GM04504 (cell line): ENCODE data around the gene N4BP2L2.

Source experiments
- DNase-seq: peaks from one replicate; pipeline ENCODE4 v3.0.0-alpha.2; 2012; ENCODE audit warnings: low read depth

The N4BP2L2 gene

GRCh38 chr13:32426191-32426989 is 112.2 kb downstream of the N4BP2L2 start:
- DNase-seq = no peak

- no peak for DNase-seq
These were observed 113.4 kb downstream of the N4BP2L2 start for GRCh38 chr13:32425158-32425557.

- DNase-seq = no peak
These were observed 115.0 kb downstream of the N4BP2L2 start for GRCh38 chr13:32423592-32423991.

GRCh38 chr13:32419862-32420261 is 118.7 kb downstream of the N4BP2L2 start:
- no peak for DNase-seq

- no peak for DNase-seq
These were observed 120.6 kb downstream of the N4BP2L2 start for GRCh38 chr13:32417995-32418394.

GRCh38 chr13:32415019-32415418 is 123.6 kb downstream of the N4BP2L2 start:
- no peak for DNase-seq

- DNase-seq = no peak
These were observed 124.0 kb downstream of the N4BP2L2 start for GRCh38 chr13:32414580-32414979.

GRCh38 chr13:32413284-32413683 is 125.3 kb downstream of the N4BP2L2 start:
- no peak for DNase-seq

- DNase-seq = no peak
These were observed 128.8 kb downstream of the N4BP2L2 start for GRCh38 chr13:32409561-32410421.

GRCh38 chr13:32409001-32409313 is 129.6 kb downstream of the N4BP2L2 start:
- no peak for DNase-seq

- no peak for DNase-seq
These were observed 130.1 kb downstream of the N4BP2L2 start for GRCh38 chr13:32408296-32409000.

- no peak for DNase-seq
These were observed 130.7 kb downstream of the N4BP2L2 start for GRCh38 chr13:32407854-32408253.

GRCh38 chr13:32403108-32403507 is 135.5 kb downstream of the N4BP2L2 start:
- DNase-seq = no peak

GRCh38 chr13:32391101-32391619 is 147.4 kb downstream of the N4BP2L2 start:
- DNase-seq = no peak

- DNase-seq = no peak
These were observed 148.1 kb downstream of the N4BP2L2 start for GRCh38 chr13:32390484-32390883.

GRCh38 chr13:32390048-32390447 is 148.5 kb downstream of the N4BP2L2 start:
- DNase-seq = no peak

GRCh38 chr13:32385410-32385809 is 153.2 kb downstream of the N4BP2L2 start:
- no peak for DNase-seq

GRCh38 chr13:32384702-32385101 is 153.9 kb downstream of the N4BP2L2 start:
- DNase-seq = no peak

- no peak for DNase-seq
These were observed 154.6 kb downstream of the N4BP2L2 start for GRCh38 chr13:32383836-32384618.
